Neuronal stem cell (in vitro differentiated cells): Measurements from ENCODE around the gene SLC35G2.

Experiments used
- DNase-seq: peaks from one replicate; pipeline ENCODE4 v3.0.0-alpha.2; 2013; ENCODE audit warnings: low spot score
- H2AFZ ChIP-seq: one replicate; pipeline ENCODE4 v1.6.1; 2013; ENCODE audit warnings: mild to moderate bottlenecking, low read length, inconsistent platforms
- H2AK5ac ChIP-seq: 2 replicates; pipeline ENCODE4 v1.6.1; 2013; ENCODE audit warnings: low read depth, mild to moderate bottlenecking, inconsistent platforms, low read length, moderate library complexity, mixed read lengths
- H2BK120ac ChIP-seq: 2 replicates; pipeline ENCODE4 v1.6.1; 2013; ENCODE audit warnings: low read depth, mild to moderate bottlenecking, inconsistent platforms, low read length, moderate library complexity, mixed read lengths
- H2BK12ac ChIP-seq: one replicate; pipeline ENCODE4 v1.6.1; 2013; ENCODE audit warnings: low read length, inconsistent platforms
- H2BK15ac ChIP-seq: 2 replicates; pipeline ENCODE4 v1.6.1; 2013; ENCODE audit warnings: mild to moderate bottlenecking, low read length, inconsistent platforms, mixed read lengths
- H2BK5ac ChIP-seq: one replicate; pipeline ENCODE4 v1.6.1; 2013; ENCODE audit warnings: inconsistent platforms, mild to moderate bottlenecking, low read length, moderate library complexity
- H3K14ac ChIP-seq: one replicate; pipeline ENCODE4 v1.6.1; 2013; ENCODE audit warnings: low read length, inconsistent platforms
- H3K18ac ChIP-seq: 2 replicates; pipeline ENCODE4 v1.6.1; 2013; ENCODE audit warnings: low read length, inconsistent platforms
- H3K23ac ChIP-seq: 2 replicates; pipeline ENCODE4 v1.6.1; 2013; ENCODE audit warnings: low read depth, mild to moderate bottlenecking, mixed read lengths, low read length, inconsistent platforms; ENCODE audit not compliant: poor library complexity
- H3K27ac ChIP-seq: replicated peaks from 3 replicates; pipeline ENCODE4 v1.5.1; 2013; ENCODE audit warnings: low read length, inconsistent platforms
- H3K27me3 ChIP-seq, 3 experiments: 2 replicates each; pipeline ENCODE4 v1.6.1; 2013; ENCODE audit warnings: low read length in 3 of 3, mild to moderate bottlenecking in 2 of 3, inconsistent platforms in 1 of 3, low read depth in 1 of 3, mixed read lengths in 1 of 3, moderate library complexity in 1 of 3; ENCODE audit not compliant: control insufficient read depth in 3 of 3, insufficient read depth in 3 of 3
- H3K36me3 ChIP-seq, 2 donors: replicated peaks in 1 of 2; 2 replicates each; pipeline ENCODE4 v1.6.1; 2013; ENCODE audit warnings: low read length in 2 of 2; ENCODE audit not compliant: control insufficient read depth in 2 of 2, insufficient read depth in 2 of 2
- H3K4ac ChIP-seq: 2 replicates; pipeline ENCODE4 v1.6.1; 2013; ENCODE audit warnings: inconsistent platforms, mild to moderate bottlenecking, low read length, moderate library complexity
- H3K4me1 ChIP-seq, 2 donors: 1 replicate in 1 of 2; 2 replicates in 1 of 2; pipeline ENCODE4 v1.6.1; 2013; ENCODE audit warnings: low read length in 2 of 2, low read depth in 1 of 2; ENCODE audit not compliant: control insufficient read depth in 2 of 2, insufficient read depth in 1 of 2
- H3K4me2 ChIP-seq: one replicate; pipeline ENCODE4 v1.6.1; 2013; ENCODE audit warnings: mild to moderate bottlenecking, low read length, inconsistent platforms; ENCODE audit not compliant: insufficient read depth, poor library complexity, severe bottlenecking
- H3K4me3 ChIP-seq, 2 donors: 2 replicates each; pipeline ENCODE4 v1.5.1; 2013; ENCODE audit warnings: low read length in 2 of 2, mild to moderate bottlenecking in 2 of 2, inconsistent platforms in 1 of 2, moderate library complexity in 1 of 2
- H3K79me1 ChIP-seq: one replicate; pipeline ENCODE4 v1.6.1; 2013; ENCODE audit warnings: low read depth, mild to moderate bottlenecking, inconsistent platforms, low read length, moderate library complexity
- H3K9ac ChIP-seq: one replicate; pipeline ENCODE4 v1.6.1; 2013; ENCODE audit warnings: mild to moderate bottlenecking, low read depth, low read length, inconsistent platforms; ENCODE audit not compliant: poor library complexity
- H3K9me3 ChIP-seq, 2 donors: replicated peaks in 1 of 2; 2 replicates each; pipeline versions ENCODE3 to v1.6.1; 2013; ENCODE audit warnings: low read length in 2 of 2, mild to moderate bottlenecking in 2 of 2, inconsistent platforms in 1 of 2, low read depth in 1 of 2, mixed read lengths in 1 of 2, moderate library complexity in 1 of 2; ENCODE audit not compliant: control insufficient read depth in 2 of 2, insufficient read depth in 1 of 2
- H4K8ac ChIP-seq: one replicate; pipeline ENCODE4 v1.6.1; 2013; ENCODE audit warnings: low read depth, mild to moderate bottlenecking, inconsistent platforms, low read length, moderate library complexity
- H4K91ac ChIP-seq: one replicate; pipeline ENCODE4 v1.6.1; 2013; ENCODE audit warnings: low read length, low read depth, mild to moderate bottlenecking, inconsistent platforms; ENCODE audit not compliant: poor library complexity
- WGBS, 2 donors: extraction: QIAGEN DNeasy Blood & Tissue Kit; methylation state at CpG; one replicate each; pipeline ENCODE4 v1.1.7; 2013; ENCODE audit warnings: missing lambda C conversion rate in 2 of 2, mixed read lengths in 1 of 2; ENCODE audit not compliant: insufficient read length in 2 of 2, insufficient replicate concordance in 1 of 2; ENCODE audit errors: extremely low coverage in 2 of 2; 5-methylcytosine and 5-hydroxymethylcytosine counted together

SLC35G2 gene

DNA sequence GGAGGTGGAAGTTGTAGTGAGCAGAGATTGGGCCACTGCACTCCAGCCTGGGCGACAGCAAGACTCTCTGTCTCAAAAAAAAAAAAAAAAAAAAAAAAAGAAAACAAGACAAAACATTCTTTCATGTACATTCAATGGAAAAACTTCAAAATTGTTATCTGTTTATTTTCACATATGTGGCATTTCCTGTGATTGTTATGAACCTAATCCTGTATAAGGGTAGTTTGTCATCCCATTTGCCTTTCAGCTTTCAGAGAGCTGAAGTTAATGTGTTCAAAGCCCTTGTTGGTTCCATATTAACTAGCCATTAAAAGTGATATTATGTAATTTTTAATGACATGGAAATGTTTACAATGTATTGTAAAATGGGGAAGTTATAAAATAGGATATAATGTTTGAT is 25.8 kb downstream of the SLC35G2 start:
- Histone ChIP-seq H3K27ac (no peak overlapping the region), H2AK5ac (no peak overlapping the region), H2BK5ac (no peak overlapping the region), H4K91ac (no peak overlapping the region), H4K8ac (no peak overlapping the region), H3K14ac (no peak overlapping the region), H2BK12ac (no peak overlapping the region), H3K9me3 (peaks cover 0 to 4% of the 10 kb centered on the region in 2 donors), H3K4ac (no peak overlapping the region), H2BK15ac (no peak overlapping the region), H3K9ac (no peak overlapping the region), H3K4me3 (no peak overlapping the region), H3K79me1 (no peaks in the 10 kb centered on the region), H3K23ac (no peak overlapping the region), H3K36me3 (peaks cover 2 to 55% of the 10 kb centered on the region in 2 donors), H3K18ac (no peak overlapping the region), H3K27me3 (no peaks in the 10 kb centered on the region), H2BK120ac (no peak overlapping the region), H3K4me1 (no peaks in the 10 kb centered on the region), H2AFZ (no peak overlapping the region), H3K4me2 (no peak overlapping the region)
- DNase-seq = no peak
- WGBS, 2 donors = no CpG with 5 or more reads among the region's 1 CpG

DNA sequence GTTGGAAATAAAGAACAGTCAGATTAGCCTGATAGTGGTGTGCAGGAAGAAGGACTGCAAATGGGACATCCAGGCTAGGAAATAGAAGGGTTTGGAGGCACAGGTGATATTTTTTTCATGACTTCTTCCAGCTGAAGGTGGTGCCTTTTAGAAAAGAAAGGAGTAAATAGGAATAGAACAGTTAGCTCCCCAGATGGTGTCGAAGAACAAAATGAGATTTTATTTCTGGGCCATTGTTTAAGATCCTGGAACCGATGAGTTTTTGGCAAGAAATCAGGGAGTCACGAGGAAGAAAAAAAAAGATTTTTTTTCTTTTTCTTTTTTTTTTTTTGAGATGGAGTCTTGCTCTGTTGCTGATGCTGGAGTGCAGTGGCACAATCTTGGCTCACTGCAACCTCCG is 33.3 kb downstream of the SLC35G2 start:
- Histone ChIP-seq H2AFZ (no peak overlapping the region), H2BK15ac (no peak overlapping the region), H2BK12ac (no peak overlapping the region), H3K4me1 (no peaks in the 10 kb centered on the region), H3K79me1 (peaks cover 2% of the 10 kb centered on the region), H4K91ac (no peak overlapping the region), H4K8ac (no peak overlapping the region), H2AK5ac (no peak overlapping the region), H3K14ac (no peak overlapping the region), H3K36me3 (peaks cover 0 to 46% of the 10 kb centered on the region in 2 donors), H3K9ac (no peak overlapping the region), H2BK5ac (no peak overlapping the region), H3K4me2 (no peak overlapping the region), H3K23ac (no peak overlapping the region), H3K4me3 (no peak overlapping the region), H3K18ac (no peak overlapping the region), H3K4ac (no peak overlapping the region), H3K9me3 (peaks cover 4 to 25% of the 10 kb centered on the region in 2 donors), H3K27me3 (no peaks in the 10 kb centered on the region), H2BK120ac (no peak overlapping the region), H3K27ac (no peak overlapping the region)
- no peak for DNase-seq
- WGBS, 2 donors = no CpG with 5 or more reads among the region's 4 CpGs

DNA sequence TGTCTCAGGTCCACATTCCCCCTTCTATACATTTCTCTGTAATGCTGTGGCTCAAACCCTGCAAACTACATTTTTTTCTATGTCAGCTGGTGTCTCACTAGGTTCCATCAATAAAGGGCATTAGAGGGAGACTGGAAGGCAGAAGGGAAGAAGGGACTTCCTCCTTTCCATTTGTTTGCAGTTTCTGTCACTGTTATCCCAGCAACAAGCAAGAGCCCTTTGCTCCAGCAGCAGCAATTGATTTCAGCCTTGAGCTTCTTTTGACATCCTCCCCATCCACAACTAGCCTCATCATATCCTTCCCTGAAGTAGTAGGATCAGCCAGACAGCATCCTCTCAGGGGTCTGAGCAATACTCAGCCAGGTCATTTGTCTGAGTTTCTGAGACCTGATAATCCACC is 37.7 kb downstream of the SLC35G2 start:
- Histone ChIP-seq H2AK5ac (no peak overlapping the region), H3K27ac (no peak overlapping the region), H4K91ac (no peak overlapping the region), H3K4me3 (no peak overlapping the region), H2BK12ac (no peak overlapping the region), H3K79me1 (peaks cover 2% of the 10 kb centered on the region), H3K9me3 (peaks cover 6 to 33% of the 10 kb centered on the region in 2 donors), H3K4ac (no peak overlapping the region), H2BK5ac (no peak overlapping the region), H2AFZ (no peak overlapping the region), H3K9ac (no peak overlapping the region), H3K4me1 (peaks cover 4 to 9% of the 10 kb centered on the region in 2 donors), H3K18ac (no peak overlapping the region), H3K27me3 (no peaks in the 10 kb centered on the region), H2BK120ac (no peak overlapping the region), H3K14ac (no peak overlapping the region), H2BK15ac (no peak overlapping the region), H3K4me2 (no peak overlapping the region), H3K23ac (no peak overlapping the region), H3K36me3 (peaks cover 0 to 49% of the 10 kb centered on the region in 2 donors), H4K8ac (no peak overlapping the region)
- DNase-seq = no peak

- no peak overlapping the region for H3K23ac ChIP-seq
- no peak overlapping the region for H2BK120ac ChIP-seq
- H2AFZ ChIP-seq = no peak overlapping the region
- H3K14ac ChIP-seq = no peak overlapping the region
- no peak overlapping the region for H3K27ac ChIP-seq
- peaks cover 0 to 45% of the 10 kb centered on the region in 2 donors for H3K36me3 ChIP-seq
- no peak overlapping the region for H3K4me3 ChIP-seq
- peaks cover 6 to 9% of the 10 kb centered on the region in 2 donors for H3K4me1 ChIP-seq
- no peak overlapping the region for H3K9ac ChIP-seq
- H3K18ac ChIP-seq = no peak overlapping the region
- no peak overlapping the region for H2BK5ac ChIP-seq
- H4K91ac ChIP-seq = no peak overlapping the region
- no peak overlapping the region for H2BK15ac ChIP-seq
- H3K79me1 ChIP-seq = peaks cover 2% of the 10 kb centered on the region
- no peak overlapping the region for H3K4me2 ChIP-seq
- DNase-seq = no peak
- H3K9me3 ChIP-seq = peaks cover 6 to 33% of the 10 kb centered on the region in 2 donors
- H2BK12ac ChIP-seq = no peak overlapping the region
- no peak overlapping the region for H3K4ac ChIP-seq
- H2AK5ac ChIP-seq = no peak overlapping the region
- no peak overlapping the region for H4K8ac ChIP-seq
- H3K27me3 ChIP-seq = no peaks in the 10 kb centered on the region
These were observed 39.5 kb downstream of the SLC35G2 start for GRCh38 chr3:136858381-136858780.
